Activated CD4-positive, alpha-beta T cell treated with anti-CD3 and anti-CD28 coated beads, Interleukin-2, amount 50 U/mL, for 4 hours (primary cell): ENCODE data around the gene PHF10.
"Not testable (repeated sequence)": the region's sequence is repeated elsewhere in the genome, so short reads cannot be mapped to it uniquely, and the experiment has no call there.

ENCODE experiments used
- DNase-seq, 2 experiments: peaks; one replicate each; pipeline ENCODE4 v3.0.0-alpha.2; 2020

PHF10 gene

DNA sequence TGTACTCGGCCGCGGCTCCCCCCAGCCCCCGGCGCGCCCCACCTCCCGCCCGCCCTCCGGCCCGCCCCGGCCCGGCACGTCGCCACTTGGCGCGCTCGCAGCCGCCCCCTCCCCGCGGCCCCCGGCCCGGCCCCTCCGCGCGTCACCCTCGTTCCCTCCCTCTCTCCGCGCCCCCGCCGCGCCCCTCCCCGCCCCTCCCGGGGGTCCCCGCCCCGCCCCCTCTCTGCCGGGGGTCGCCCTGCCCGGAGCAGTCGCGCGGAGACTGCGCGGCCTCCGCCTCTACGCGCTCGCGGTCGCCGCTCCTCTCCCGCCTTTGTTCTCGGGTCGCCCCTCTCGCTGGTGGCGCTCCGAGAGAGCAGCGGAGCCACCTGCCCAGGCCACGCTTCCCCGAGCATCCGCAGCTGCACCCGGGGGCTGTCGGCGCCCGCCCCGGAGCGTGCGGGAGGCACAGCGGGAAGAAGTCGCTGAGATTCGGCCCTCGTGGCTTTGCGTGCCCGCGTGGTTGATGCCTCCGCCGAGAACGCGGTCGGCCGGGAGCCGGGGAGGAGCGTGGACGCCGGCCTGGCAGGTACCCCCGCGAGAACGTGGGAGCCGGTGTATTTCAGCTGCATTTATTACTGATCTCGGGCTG is at the start of gene PHF10:
Gene PHF10, minus strand, starts transcription at position 7 of the 631 bp plus-strand sequence. CDS start 569 bp downstream, outside the sequence.
- DNase-seq = peak; percentile 65 to 68

DNA sequence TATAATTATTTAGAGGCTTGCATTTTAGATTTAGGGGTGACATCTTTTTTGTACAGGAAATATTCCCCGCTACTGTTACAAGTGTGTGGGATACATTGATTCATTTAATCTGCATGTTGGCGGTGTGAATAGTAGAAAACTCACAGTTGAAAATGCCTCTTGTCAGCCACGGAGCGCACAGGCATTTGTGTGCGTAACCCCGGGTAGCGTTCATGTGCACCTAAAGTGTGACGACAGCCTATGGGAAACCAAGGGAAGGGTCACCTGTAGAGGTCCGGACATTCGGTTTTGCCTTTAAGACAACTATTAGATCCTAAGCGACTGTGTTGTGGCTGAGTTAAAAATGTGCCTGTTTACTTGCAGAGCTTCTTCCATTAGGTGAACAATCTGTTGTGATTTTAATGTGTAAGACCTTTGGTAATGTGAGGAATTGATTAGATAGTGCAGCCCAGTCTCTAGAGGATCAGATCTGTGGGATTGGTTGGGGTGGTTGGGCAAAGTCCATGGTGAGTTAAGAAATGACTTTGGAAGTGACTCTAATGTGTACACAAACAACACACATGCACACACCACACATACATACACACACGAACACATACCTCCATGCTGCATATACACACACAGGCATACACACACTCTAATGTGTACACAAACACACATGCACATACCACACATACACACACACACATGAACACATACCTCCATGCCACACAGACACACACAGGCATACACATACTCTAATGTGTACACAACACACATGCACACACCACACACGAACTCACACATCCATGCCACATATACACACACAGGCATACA is 42.8 kb upstream of the PHF10 start:
- no peak for DNase-seq

DNA sequence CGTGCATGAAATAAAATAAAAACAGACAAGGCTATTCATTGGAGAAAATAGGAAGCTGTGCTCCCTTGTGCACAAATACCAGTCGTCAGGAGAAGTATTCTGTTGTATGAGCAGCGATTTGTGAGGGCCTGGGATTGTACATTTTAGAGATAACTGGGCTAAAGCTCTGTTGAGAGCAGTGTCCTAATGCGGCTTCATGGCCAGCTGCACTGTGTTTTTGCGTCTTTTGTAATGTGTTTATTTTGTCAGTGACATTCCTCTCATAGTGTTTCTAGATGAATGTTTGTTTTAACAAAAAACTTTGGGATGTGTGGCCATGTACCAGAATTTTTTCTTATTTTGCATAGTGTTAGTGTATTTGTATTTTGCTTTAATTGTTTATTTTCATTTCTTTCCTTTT is 41.9 kb upstream of the PHF10 start:
- no peak for DNase-seq

DNA sequence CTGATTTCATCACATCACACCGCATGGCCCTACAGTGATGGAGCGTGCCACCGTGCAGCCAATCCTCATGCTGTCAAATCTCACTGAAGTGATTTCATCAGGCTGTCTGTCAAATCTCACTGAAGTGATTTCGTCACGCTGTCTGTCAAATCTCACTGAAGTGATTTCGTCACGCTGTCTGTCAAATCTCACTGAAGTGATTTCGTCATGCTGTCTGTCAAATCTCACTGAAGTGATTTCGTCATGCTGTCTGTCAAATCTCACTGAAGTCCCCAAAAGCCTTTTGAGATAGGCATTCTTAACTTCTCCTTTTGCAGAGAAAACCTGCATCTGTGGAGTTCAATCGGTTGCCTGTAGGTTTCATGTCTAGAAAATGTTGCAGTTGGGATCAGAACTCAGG is 41.5 kb upstream of the PHF10 start:
- DNase-seq = not testable (repeated sequence)

DNA sequence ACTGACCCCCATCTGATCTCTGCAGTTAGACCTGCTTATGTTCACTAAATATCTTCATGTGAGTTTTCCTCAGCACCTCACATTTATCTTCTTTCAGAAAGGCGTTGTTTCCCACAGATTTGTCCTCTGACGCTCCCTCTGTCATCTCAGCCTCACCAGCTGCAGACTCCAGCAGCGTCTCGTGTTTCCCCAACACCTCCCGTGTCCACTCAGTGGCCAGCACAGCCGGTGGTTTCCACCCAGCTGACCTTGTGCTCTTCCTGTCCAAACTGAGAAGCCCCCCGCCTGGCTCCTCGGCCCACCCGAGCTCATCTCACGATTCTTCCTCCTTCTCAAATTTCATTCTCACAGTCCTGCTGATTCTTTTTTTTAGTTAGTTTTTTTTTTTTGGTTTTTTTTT is 39.6 kb upstream of the PHF10 start:
- DNase-seq = no peak

DNA sequence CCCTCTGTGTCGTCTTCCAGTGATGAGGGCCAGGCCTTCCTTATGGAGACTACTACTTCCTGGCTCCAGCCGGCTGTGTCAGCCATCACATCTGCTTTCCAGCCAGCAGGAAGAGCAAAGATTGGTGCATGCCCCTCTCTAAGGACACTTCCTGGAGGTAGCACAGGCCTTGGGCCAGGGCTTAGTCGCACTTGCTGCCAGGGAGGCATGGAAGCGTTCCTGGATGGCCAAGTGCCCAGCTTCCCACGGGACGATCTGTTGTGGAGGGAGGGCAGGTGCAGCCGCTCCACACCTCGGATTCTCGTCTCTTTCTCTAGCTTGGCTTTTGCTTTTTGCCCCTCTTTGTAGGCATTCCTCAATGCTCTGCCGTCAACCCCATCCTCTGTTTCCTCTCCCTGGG is 39.0 kb upstream of the PHF10 start:
- no peak for DNase-seq

DNA sequence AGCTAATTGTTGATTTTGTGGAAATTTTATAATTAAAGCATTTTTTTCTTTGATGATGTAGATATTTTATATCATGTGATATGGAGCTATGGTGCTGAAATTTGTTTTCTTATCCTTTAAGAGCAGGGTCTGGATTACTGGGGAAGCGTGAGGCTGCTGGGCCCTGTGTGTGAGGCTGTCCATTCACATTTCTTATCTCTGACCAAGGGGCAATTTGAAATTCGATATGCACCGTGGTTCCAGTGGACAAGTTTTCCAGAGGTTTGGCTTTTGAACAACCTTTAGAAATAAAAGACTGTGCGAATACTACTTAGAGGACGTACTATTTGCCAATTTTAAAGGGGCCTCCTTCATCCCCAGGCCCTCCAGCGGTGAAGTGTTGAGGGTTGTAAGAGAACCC is 30.9 kb upstream of the PHF10 start:
- DNase-seq = no peak

DNA sequence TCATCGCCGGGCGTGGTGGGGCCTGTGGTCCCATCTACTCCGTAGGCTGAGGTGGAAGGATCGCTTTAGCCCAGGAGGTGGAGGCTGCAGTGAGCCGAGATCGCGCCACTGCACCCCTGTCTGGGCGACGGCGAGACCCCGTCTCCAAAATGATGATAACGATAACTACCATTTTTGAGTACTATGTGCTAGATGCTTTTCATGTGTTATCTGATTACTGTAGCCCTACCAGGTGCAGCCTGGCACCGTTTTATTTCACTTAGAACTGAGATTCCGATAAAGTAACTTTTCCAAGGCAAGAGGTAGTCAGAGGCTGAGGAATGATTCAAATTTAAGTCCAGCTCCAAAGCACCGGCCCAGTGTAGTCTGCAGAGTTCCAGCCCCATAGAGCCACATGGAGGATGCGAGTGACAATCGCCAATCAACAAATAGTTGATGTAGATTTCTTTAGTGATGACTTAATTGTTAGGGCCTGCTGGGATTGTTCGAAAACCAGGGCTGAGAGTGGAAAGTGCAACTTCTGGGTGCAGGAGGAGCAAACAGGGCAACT is 27.8 kb upstream of the PHF10 start:
- DNase-seq = no peak

DNA sequence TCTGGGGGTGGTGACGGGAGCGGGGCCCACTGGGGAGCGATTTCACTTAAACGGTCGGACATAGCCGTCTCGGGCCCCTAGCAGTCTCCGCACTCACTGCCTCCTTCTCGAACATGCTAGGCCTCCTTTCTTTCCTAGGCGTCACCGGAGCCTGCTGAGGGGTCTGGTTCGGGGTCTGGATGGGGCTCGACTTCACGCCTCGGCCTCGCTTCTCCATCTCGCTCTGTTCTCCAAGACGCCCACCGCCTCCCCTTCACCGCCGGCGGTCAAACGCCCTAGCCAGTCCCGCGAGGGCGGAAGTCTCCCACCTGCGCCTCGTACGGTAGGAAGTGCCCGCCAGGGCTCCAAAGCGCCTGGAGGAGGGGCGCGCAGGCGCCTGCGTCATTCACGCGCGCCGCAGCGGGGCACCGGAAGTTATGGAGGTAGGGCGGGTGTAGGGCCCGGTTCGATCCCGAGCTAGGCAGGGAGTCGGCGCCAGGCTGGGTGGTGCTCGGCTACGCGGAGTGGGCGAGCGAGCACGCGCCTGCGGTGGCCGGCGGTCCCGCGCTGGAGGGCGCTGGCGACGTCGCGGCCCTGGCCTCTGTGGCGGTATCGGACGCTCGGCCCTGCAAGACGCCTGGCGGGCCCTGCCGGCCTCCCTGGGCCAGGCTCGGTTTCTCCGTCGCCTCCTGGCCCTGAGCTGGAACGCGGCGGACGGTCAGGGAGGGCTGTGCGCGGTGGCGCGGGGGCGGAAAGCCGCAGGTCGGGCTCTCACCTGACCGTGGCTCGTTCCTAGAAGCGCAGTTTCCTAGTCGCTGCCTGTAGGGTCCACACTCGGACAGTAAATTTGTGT is 27.2 kb upstream of the PHF10 start, which contains the start of the genes DYNLT2 and ERMARD:
Gene DYNLT2, minus strand, starts transcription at position 331 of the 832 bp plus-strand sequence. Its CDS starts 114 bp downstream, at position 217.
Gene ERMARD, plus strand, starts transcription at position 381 of the 832 bp plus-strand sequence. Its CDS starts 36 bp downstream, at position 417.
- peak; percentile 85 to 88 for DNase-seq

DNA sequence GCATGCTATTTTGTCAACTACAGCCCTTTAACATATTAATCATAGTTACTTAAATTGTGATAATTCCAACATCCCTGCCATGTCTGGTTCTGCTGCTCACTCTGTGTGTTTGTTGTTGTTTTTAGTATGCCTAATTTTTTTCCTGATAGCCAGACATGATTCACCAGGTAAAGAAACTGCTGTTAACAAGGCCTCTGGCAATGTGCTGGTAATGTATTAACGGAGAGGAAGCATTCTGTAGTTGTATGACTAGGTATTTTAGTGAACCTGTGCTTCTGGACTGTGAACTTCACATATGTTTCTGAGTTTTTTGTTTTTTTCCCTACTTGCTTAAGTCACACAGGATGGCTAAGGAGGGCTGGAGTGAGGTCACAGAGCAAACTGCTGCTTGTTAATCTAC is 22.3 kb upstream of the PHF10 start:
- no peak for DNase-seq

DNA sequence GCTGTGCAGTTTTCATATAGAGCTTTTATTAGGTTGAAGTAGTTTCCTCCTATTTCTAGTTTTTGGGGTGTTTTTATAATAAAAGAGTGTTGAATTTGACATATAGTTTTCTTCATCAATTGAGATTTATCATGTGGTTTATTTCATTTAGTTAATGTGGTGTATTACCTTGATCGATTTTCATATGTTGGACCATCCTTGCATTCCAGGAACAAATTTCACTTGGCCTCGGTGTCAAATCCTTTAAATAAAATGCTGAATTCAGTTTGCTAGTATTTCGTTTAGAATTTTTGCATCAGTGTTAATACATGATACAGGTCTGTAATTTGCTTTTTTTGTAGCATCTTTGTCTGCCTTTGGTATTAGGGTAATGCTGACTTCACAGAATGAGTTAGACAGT is 21.1 kb upstream of the PHF10 start:
- no peak for DNase-seq

DNA sequence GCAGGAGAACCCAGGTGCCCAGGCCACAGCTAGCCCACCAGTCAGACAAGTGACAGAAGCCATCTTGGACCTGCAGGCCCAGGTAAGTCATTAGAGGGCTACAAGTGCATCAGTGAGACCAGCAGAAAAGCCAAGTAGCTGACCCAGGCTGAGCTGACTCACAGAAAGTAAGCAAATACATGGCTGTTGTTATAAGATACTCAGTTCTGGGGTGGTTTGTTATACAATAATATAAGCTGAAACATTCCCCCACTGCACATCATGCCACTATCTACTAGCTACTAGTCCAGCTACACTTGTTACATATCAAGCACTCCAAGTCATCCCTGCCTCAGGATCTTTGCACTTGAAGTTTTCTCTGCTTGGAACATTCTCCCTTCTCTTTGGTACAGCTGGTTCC is 17.0 kb upstream of the PHF10 start:
- no peak for DNase-seq

DNA sequence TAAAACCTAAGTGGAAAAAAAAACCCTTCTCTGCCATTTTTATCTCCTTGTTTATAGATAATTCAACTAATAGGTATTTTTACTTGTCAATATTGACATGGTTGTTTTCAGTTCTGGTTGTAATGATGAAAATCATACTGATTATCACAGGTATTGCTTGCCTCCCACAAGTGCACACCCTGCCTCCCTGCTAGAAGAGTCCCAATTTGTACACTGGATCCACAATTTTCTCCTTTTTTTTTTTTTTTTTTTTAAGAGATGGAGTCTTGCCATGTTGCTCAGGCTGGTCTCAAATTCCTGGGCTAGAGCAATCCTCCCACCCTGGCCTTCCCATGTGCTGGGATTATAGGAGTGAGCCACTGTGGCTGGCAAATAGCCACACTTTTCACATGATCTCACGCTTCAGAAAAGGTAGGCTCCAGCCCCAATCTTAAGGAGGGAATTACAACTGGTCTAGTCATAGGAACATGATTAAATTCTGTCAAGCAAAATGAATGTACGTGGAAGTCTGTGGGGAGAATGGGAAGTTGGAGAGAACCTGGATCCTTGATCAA is 14.8 kb upstream of the PHF10 start:
- DNase-seq = no peak

DNA sequence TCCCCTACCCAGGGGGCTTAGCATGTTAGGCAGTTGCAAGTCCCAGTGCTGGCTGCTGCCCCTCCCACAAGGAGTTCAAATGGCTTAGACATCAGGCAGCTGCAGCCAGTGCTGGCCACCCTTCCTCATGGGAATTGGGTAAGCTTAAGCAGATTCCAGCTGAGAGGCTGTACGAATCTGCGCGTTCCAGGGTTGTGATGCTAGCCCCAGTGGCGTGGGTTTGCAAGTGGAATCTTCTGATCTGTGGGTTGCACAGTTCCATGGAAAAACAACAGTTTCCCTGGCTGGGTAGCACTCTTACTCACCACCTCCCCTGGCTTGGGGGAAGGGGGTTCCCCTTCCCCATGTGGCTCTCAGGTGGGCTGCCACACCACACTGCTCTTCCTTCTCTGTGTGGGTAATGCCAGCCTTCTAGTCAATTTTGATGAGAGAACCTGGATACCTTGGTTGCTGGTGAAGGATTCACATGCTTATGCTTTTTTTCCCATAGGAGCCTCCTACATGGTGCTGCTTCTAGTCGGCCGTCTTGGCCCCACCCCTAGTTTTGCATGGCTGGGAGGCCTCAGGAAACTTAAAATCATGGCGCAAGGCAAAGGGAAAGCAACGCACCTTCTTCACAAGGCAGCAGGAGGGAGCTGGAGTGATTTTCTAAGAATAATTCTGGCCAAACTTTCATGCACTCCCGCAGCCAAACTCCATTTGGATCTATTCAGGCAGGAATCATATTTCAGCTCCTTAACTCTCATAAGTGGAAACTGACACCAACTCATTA is 14.1 kb upstream of the PHF10 start:
- no peak for DNase-seq

DNA sequence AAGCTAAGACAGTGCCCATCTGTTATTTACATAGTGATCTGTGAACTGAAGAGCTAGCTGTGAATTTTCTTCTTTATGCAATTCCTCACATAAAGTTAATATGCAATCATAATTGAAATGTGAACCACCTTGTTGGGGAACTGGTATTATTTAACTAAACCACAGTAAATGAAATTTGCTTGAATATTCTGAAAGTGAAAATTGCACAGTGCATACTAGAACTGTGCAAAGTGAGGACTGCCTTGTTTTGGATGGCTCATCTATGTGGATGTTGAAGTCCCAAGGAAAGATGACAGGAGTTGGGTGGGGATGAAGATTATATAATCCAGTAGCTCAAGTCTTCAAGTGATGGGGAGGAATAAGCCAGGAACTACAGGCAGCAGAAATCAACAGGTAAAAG is 5.7 kb upstream of the PHF10 start:
- no peak for DNase-seq

DNA sequence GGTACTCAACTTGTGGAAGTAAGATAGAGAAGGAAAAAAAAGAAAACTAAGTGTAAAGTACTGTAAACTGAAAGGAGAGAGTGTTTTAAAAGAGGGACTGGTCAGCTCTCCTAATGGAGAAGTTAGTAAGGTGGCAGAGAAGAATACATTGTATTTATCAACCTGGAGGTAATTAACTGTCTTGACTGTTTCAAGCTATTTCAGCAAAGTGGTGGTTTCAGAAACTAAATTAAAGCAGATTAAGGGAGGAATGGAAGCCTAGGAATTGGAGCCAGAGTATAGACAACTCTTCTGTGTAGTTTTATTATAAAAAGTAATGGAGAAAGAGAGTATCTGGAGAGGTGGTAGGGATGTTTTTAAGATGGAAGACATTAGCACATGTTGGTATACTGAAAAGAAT is 2.7 kb upstream of the PHF10 start:
- no peak for DNase-seq

DNA sequence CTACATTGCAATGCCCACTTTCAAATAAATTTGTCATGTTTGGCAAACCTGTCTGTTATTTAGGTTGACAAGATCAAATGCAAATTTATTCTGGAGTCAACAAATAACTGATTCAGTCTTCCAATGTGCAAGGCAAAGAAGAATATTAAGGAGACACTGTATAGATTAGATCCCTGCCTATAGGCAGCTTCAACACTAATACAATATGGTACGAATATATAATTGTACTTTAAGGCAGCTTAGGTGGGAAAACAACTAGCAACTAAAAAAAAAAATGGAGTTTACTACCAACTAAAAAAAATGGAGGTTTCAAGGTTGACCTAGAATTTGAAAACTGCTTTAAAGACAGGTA is 1.7 kb upstream of the PHF10 start:
- DNase-seq = no peak

DNA sequence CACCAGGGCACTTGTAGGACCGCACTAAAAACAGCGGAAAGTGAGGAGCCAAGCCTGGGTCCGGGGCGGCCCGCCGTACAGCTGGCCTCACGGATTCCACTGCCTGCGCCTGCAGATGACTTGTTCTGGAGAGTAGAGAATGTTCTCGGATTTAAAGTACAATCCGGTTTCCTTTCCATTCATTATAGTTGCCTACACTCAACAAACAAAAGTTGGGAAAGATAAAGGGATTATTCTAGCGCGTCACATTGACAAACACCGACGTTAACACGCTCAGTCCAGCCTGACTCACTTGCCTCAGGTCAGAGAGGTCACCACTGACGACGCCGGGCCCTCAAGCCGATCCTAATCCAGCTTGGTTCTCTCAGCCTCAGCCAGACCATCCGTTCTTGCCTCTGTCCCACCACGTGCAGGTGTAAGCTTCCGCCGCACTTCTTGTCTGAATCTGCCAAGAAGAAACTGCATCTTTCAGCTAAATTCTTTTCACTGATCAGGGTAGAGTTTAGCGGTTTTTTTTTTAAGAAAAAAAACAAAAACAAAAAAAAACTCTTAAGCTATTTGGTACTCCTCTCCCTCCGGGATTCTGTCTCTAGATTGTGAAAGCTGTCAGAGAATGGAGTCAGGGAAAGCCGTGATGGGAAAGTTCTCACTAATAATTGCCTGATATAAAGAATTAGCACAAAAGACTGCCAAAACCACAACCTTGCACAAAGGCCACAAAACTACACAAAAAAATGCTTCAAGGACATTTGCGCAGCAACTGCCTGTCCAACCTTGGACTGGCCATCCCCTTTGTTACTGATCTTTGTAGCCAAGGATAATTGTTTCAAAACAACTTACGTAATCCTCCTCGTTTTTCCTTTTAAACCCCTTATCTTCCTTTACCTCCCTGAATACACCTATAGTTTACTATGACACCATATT is 1.1 kb upstream of the PHF10 start:
- no peak for DNase-seq

DNA sequence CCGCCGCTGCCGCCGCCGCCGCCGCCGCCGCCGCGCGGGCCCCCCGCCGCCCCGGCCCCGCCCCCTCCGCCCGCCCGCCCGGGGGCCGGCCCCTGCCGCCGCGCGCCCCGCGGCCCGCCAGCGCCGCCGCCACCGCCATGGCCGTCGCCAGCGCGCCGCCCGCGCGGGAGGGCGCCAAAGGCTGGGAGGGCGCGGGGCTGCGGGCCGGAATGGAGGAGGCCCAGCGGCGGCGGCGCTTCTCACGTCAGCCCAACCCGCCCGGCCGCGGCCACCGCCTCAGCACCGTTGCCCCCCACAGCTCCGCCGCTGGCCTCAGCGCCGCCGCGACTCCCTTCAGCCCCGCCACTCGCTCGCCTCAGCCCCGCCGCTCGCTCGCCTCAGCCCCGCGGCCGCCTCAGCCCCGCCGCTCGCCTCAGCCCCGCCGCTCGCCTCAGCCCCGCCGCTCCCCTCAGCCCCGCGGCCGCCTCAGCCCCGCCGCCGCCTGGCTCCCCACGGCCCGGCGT is 258 bp downstream of the PHF10 start:
- DNase-seq = peak in 1 of 2 experiments; percentile 13

DNA sequence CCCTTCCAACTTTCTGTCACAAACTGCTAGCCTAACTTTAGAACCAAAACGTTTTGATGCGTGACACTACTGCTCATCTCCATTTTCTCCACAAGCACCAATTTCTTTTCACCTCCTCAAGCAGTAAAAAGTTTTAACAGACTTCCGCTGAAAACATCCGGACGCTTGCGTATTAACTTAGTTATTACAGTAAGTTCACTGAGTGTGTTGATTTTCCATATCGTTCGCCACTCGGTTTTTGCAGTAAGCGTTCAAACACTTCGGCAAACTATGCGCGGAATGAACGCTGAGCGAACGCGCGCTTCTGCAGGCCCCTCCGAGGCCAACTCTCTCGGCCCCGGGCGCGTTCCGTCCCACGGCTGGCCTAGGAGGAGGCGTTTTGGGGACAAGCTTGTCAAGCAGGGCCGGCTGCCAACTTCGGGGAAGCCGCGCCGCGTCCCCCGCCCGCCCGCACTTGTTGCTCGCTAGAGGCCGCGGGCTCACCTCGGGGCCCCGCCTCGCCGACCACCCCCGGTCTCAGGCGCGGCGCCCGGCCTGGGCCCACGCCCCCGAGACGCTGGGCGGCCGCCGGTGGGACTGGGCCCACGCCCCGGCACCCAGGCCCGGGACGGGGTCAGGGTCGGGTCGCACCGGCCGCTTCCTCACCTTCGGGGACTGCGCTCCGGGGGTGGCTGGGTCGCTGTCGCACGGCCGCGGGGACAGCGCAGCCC is 945 bp downstream of the PHF10 start:
- DNase-seq = peak; percentile 51 to 59
